HL-60 (cell line): ENCODE results near the gene BOLL.

Experiments used
- POLR2AphosphoS5 ChIP-seq: IDR thresholded peaks from 2 replicates; pipeline ENCODE4 v1.6.1; 2012; ENCODE audit warnings: low read depth
- TF ChIP-seq, protein P1 (sequence below): IDR thresholded peaks from one replicate; pipeline ENCODE4 v1.5.1; 2011; ENCODE audit warnings: low read length, control low read depth, inconsistent platforms; ENCODE audit not compliant: insufficient read depth

DNA sequence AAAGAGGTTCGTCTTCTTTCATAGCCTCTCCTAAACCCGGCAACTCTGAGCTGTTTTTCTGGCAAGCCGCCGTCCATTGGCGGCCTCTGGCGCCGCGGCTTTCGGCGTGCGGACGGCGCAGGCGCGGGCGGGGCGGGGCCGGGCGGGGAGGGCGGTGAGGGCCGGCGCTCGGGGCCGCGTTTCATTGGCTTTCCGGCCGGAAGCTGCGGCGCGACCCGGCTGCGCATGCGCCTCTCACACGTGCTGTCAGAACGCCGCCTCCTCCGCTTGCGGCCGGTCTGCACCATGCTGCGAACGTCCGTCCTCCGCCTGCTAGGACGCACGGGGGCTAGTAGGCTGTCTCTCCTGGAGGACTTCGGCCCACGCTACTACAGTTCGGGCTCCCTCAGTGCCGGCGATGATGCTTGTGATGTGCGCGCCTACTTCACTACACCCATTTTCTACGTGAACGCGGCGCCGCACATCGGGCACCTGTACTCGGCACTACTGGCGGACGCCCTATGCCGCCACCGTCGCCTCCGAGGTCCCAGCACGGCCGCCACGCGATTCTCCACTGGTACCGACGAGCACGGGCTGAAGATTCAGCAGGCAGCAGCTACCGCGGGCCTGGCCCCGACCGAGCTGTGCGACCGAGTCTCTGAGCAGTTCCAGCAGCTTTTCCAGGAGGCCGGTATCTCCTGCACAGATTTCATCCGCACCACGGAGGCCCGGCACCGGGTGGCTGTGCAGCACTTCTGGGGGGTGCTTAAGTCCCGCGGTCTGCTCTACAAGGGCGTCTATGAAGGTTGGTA lies 79.8 kb downstream of the BOLL start, which contains the start of gene MARS2:
- TF ChIP-seq POLR2AphosphoS5: peak; percentile 91
- TF ChIP-seq, protein P1, sequence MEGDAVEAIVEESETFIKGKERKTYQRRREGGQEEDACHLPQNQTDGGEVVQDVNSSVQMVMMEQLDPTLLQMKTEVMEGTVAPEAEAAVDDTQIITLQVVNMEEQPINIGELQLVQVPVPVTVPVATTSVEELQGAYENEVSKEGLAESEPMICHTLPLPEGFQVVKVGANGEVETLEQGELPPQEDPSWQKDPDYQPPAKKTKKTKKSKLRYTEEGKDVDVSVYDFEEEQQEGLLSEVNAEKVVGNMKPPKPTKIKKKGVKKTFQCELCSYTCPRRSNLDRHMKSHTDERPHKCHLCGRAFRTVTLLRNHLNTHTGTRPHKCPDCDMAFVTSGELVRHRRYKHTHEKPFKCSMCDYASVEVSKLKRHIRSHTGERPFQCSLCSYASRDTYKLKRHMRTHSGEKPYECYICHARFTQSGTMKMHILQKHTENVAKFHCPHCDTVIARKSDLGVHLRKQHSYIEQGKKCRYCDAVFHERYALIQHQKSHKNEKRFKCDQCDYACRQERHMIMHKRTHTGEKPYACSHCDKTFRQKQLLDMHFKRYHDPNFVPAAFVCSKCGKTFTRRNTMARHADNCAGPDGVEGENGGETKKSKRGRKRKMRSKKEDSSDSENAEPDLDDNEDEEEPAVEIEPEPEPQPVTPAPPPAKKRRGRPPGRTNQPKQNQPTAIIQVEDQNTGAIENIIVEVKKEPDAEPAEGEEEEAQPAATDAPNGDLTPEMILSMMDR: no peak
